Stomach (tissue), 4 donors: Measurements from ENCODE around the gene PPP2R5C.
"Not testable (repeated sequence)": the region's sequence is repeated elsewhere in the genome, so short reads cannot be mapped to it uniquely, and the experiment has no call there.

Experiments
- EP300 ChIP-seq: sonication (generic); formaldehyde crosslinking; IDR thresholded peaks from one replicate; pipeline ENCODE4 v1.6.1; 2017; ENCODE audit warnings: antibody characterized with exemption
- POLR2AphosphoS5 ChIP-seq, 3 donors: sonication (generic); formaldehyde crosslinking; IDR thresholded peaks; one replicate each; pipeline ENCODE4 v1.6.1; 2016; ENCODE audit warnings: antibody characterized with exemption in 3 of 3
- TF ChIP-seq, protein P1 (sequence below), 7 experiments: fragments of 450-650 bp in 4 of 7; fragments of 200-600 bp in 3 of 7; sonication (generic) in 3 of 7; IDR thresholded peaks; one replicate each; pipeline ENCODE4 v1.5.1; 2016 to 2019; ENCODE audit warnings: antibody characterized with exemption in 7 of 7, control low read depth in 2 of 7, mild to moderate bottlenecking in 1 of 7

DNA sequence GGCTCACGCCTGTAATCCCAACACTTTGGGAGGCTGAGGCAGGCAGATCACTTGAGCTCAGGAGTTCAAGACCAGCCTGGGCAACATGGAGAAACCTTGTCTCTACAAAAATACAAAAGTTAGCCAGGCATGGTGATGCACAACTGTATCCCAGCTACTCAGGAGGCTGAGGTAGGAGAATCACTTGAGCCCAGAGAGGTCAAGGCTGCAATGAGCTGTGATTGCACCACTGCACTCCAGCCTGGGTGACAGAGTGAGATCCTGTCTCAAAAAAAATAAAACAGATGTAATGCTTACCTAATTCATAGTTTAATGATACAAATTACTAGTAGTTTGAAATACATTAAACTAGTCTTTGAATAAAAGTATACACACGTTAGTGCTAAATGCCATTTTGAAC is 209.9 kb downstream of the PPP2R5C start:
- not testable (repeated sequence) for TF ChIP-seq POLR2AphosphoS5 (IDR thresholded peaks at IDR 0.05); EP300
- TF ChIP-seq, protein P1, sequence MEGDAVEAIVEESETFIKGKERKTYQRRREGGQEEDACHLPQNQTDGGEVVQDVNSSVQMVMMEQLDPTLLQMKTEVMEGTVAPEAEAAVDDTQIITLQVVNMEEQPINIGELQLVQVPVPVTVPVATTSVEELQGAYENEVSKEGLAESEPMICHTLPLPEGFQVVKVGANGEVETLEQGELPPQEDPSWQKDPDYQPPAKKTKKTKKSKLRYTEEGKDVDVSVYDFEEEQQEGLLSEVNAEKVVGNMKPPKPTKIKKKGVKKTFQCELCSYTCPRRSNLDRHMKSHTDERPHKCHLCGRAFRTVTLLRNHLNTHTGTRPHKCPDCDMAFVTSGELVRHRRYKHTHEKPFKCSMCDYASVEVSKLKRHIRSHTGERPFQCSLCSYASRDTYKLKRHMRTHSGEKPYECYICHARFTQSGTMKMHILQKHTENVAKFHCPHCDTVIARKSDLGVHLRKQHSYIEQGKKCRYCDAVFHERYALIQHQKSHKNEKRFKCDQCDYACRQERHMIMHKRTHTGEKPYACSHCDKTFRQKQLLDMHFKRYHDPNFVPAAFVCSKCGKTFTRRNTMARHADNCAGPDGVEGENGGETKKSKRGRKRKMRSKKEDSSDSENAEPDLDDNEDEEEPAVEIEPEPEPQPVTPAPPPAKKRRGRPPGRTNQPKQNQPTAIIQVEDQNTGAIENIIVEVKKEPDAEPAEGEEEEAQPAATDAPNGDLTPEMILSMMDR (IDR thresholded peaks at IDR 0.05), result not testable (repeated sequence)
